OCI-LY1 (cell line): ENCODE results near the gene TRIM72.

Experiments used
- EZH2 ChIP-seq: fragments of 200-600 bp; sonication (generic), shearing (Covaris generic); IDR thresholded peaks from 2 replicates; pipeline ENCODE4 v1.8.0; 2017; ENCODE audit warnings: borderline replicate concordance, mixed run types, mild to moderate bottlenecking, antibody characterized with exemption, low read length, moderate library complexity, mixed read lengths
- TF ChIP-seq, protein P1 (sequence below): fragments of 200-600 bp; sonication (generic), shearing (Covaris generic); IDR thresholded peaks from 2 replicates; pipeline ENCODE4 v1.5.1; 2017; ENCODE audit warnings: mild to moderate bottlenecking, antibody characterized with exemption, low read length, moderate library complexity, mixed read lengths

GRCh38 chr16:31225193-31225592, 11.3 kb downstream of the TRIM72 start:
- TF ChIP-seq, protein P1, sequence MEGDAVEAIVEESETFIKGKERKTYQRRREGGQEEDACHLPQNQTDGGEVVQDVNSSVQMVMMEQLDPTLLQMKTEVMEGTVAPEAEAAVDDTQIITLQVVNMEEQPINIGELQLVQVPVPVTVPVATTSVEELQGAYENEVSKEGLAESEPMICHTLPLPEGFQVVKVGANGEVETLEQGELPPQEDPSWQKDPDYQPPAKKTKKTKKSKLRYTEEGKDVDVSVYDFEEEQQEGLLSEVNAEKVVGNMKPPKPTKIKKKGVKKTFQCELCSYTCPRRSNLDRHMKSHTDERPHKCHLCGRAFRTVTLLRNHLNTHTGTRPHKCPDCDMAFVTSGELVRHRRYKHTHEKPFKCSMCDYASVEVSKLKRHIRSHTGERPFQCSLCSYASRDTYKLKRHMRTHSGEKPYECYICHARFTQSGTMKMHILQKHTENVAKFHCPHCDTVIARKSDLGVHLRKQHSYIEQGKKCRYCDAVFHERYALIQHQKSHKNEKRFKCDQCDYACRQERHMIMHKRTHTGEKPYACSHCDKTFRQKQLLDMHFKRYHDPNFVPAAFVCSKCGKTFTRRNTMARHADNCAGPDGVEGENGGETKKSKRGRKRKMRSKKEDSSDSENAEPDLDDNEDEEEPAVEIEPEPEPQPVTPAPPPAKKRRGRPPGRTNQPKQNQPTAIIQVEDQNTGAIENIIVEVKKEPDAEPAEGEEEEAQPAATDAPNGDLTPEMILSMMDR: no peak
- TF ChIP-seq EZH2: no peak
